Measurements from ENCODE around the gene OR8B2. TPM values are rescaled to one million over a fixed set of nuclear protein-coding genes. Genes with fewer than 3 reads are reported as not detected.

OR8B2 gene
- total RNA-seq, 1 experiment from 2014 or later, result not detected

DNA sequence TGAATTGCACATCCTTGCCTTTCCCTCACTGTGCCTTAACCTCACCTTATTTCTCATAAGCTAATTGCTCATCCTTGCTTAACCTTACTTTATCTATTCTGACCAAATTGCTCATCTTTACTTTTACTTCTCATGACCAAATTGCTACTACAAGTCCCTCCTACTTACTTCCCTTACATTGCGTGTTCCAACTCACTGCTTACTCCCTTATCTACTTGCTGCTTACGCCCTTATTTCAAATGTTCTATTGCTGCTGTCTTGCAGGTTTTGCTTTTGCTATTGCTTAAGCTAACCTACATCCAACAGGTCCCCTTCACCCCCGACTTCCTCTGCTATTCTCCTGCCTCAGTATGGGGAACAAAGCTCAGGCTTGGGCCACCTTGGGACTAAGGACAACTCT is 8.0 kb downstream of the OR8B2 start:
- TF ChIP-seq, protein P1, sequence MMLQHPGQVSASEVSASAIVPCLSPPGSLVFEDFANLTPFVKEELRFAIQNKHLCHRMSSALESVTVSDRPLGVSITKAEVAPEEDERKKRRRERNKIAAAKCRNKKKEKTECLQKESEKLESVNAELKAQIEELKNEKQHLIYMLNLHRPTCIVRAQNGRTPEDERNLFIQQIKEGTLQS (IDR thresholded peaks at IDR 0.05), result no peak
- TF ChIP-seq, protein P2, sequence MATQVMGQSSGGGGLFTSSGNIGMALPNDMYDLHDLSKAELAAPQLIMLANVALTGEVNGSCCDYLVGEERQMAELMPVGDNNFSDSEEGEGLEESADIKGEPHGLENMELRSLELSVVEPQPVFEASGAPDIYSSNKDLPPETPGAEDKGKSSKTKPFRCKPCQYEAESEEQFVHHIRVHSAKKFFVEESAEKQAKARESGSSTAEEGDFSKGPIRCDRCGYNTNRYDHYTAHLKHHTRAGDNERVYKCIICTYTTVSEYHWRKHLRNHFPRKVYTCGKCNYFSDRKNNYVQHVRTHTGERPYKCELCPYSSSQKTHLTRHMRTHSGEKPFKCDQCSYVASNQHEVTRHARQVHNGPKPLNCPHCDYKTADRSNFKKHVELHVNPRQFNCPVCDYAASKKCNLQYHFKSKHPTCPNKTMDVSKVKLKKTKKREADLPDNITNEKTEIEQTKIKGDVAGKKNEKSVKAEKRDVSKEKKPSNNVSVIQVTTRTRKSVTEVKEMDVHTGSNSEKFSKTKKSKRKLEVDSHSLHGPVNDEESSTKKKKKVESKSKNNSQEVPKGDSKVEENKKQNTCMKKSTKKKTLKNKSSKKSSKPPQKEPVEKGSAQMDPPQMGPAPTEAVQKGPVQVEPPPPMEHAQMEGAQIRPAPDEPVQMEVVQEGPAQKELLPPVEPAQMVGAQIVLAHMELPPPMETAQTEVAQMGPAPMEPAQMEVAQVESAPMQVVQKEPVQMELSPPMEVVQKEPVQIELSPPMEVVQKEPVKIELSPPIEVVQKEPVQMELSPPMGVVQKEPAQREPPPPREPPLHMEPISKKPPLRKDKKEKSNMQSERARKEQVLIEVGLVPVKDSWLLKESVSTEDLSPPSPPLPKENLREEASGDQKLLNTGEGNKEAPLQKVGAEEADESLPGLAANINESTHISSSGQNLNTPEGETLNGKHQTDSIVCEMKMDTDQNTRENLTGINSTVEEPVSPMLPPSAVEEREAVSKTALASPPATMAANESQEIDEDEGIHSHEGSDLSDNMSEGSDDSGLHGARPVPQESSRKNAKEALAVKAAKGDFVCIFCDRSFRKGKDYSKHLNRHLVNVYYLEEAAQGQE (IDR thresholded peaks at IDR 0.05; ENCODE audit: low read depth), result no peak
- TF ChIP-seq CBX3 (IDR thresholded peaks at IDR 0.05; ENCODE audit: low read depth), result no peak
- no peak for TF ChIP-seq EZH2 (IDR thresholded peaks at IDR 0.05)
- TF ChIP-seq POLR2AphosphoS5 (IDR thresholded peaks at IDR 0.05; ENCODE audit: low read depth, low read length), result no peak
- TF ChIP-seq SRF (IDR thresholded peaks at IDR 0.05; ENCODE audit: low read depth), result no peak
- no peak for TF ChIP-seq ELF1 (IDR thresholded peaks at IDR 0.05; ENCODE audit: borderline replicate concordance, low read depth)
- TF ChIP-seq CEBPB (IDR thresholded peaks at IDR 0.05; ENCODE audit: low read depth), result no peak
- no peak for TF ChIP-seq ZFX (IDR thresholded peaks at IDR 0.05)
- CTCF ChIA-PET, result no interaction called here
- H3K4me3 ChIP-seq (replicated peaks in 1 of 2; ENCODE audit: low read depth in 1 of 2, low read length in 2 of 2), result no peak overlapping the region
- ATAC-seq (no peak), DNase-seq (ENCODE audit: low read depth, low spot score) (no peak)
- no peaks in the 10 kb centered on the region for H3K4me1 ChIP-seq (ENCODE audit: control insufficient read depth in 1 of 2, insufficient read depth in 2 of 2, low read length in 2 of 2)
- no peaks in the 10 kb centered on the region for H3K9me2 ChIP-seq (ENCODE audit: insufficient read depth)
- peaks cover 42% of the 10 kb centered on the region for H3K27me3 ChIP-seq (ENCODE audit: insufficient read depth, low read length)
- no TSS peak for BruUV-seq (replicated peaks)
- no peak overlapping the region for H3K27ac ChIP-seq (ENCODE audit: low read depth, low read length)
- H3K9me3 ChIP-seq (ENCODE audit: control insufficient read depth in 1 of 2, insufficient read depth in 1 of 2, low read depth in 1 of 2, low read length in 2 of 2), result no peaks in the 10 kb centered on the region
- H2AFZ ChIP-seq (ENCODE audit: low read depth, low read length, poor library complexity, severe bottlenecking), result no peak overlapping the region
- H3K9ac ChIP-seq (ENCODE audit: low read length), result no peak overlapping the region
- intact Hi-C loops (cut with micrococcal nuclease), result no loop called here
- POLR2A ChIA-PET, result no interaction called here
- RAD21 ChIA-PET (ENCODE audit: low non-redundant PET in 1 of 2, low total read pairs in 2 of 2, uncharacterized antibody in 2 of 2, unreplicated experiment in 2 of 2), result no interaction called here
- no peak overlapping the region for H3K4me2 ChIP-seq (ENCODE audit: low read length)
- no peaks in the 10 kb centered on the region for H4K20me1 ChIP-seq (ENCODE audit: insufficient read depth)
- H3K79me2 ChIP-seq (ENCODE audit: insufficient read depth, low read length), result no peaks in the 10 kb centered on the region
- H3K36me3 ChIP-seq (ENCODE audit: control insufficient read depth in 1 of 2, insufficient read depth in 2 of 2, low read length in 2 of 2), result no peaks in the 10 kb centered on the region

All from HCT116 (cell line).